ENCODE results near the gene RFC2.

The RFC2 gene

GRCh38 chr7:74254129-74254857 lies at the start of gene RFC2:
RFC2 (minus strand) TSS chr7:74254399; CDS start chr7:74254383, 16 bp downstream.
- peak; percentile 87 for DNase-seq

GRCh38 chr7:74302745-74303221 lies 48.6 kb upstream of the RFC2 start:
- DNase-seq = no peak

GRCh38 chr7:74300926-74301325 lies 46.7 kb upstream of the RFC2 start:
- DNase-seq = no peak

- no peak for DNase-seq
Measured at GRCh38 chr7:74299401-74299800, 45.2 kb upstream of the RFC2 start.

- DNase-seq = no peak
Measured at GRCh38 chr7:74297516-74298233, 43.5 kb upstream of the RFC2 start.

GRCh38 chr7:74294191-74294998 lies 40.2 kb upstream of the RFC2 start:
- DNase-seq = no peak

- no peak for DNase-seq
Measured at GRCh38 chr7:74293577-74293908, 39.3 kb upstream of the RFC2 start.

GRCh38 chr7:74292757-74293576 lies 38.8 kb upstream of the RFC2 start:
- no peak for DNase-seq

GRCh38 chr7:74291535-74291934 lies 37.3 kb upstream of the RFC2 start:
- DNase-seq = no peak

- no peak for DNase-seq
Measured at GRCh38 chr7:74290981-74291441, 36.8 kb upstream of the RFC2 start.

GRCh38 chr7:74290553-74290950 lies 36.4 kb upstream of the RFC2 start:
- no peak for DNase-seq

- no peak for DNase-seq
Measured at GRCh38 chr7:74289659-74290552, 35.7 kb upstream of the RFC2 start.

GRCh38 chr7:74289018-74289658 lies 34.9 kb upstream of the RFC2 start, which contains the start of gene CLIP2:
CLIP2 (plus strand) TSS chr7:74289407; CDS start chr7:74317547, 28,140 bp downstream.
- peak; percentile 52 for DNase-seq

GRCh38 chr7:74288034-74288881 lies 34.1 kb upstream of the RFC2 start:
- no peak for DNase-seq

- no peak for DNase-seq
Measured at GRCh38 chr7:74287303-74288033, 33.3 kb upstream of the RFC2 start.

GRCh38 chr7:74286131-74286530 lies 31.9 kb upstream of the RFC2 start:
- no peak for DNase-seq

- no peak for DNase-seq
Measured at GRCh38 chr7:74284781-74285259, 30.6 kb upstream of the RFC2 start.

GRCh38 chr7:74283858-74284447 lies 29.8 kb upstream of the RFC2 start:
- no peak for DNase-seq

Measured in T1000 (cell line).